NOMO-1 treated with DMSO at 0.1 percent for 48 hours (cell line): Measurements from ENCODE around the gene ASB4.

ENCODE experiments used
- DNase-seq: peaks from one replicate; lab custom pipeline; 2025; ENCODE audit not compliant: unreplicated experiment; lab: John Stamatoyannopoulos, UW

ASB4 gene

GRCh38 chr7:95525503-95525902, 39.8 kb downstream of the ASB4 start:
- DNase-seq: no peak

GRCh38 chr7:95526128-95526738, 40.5 kb downstream of the ASB4 start:
- DNase-seq: no peak

DNA sequence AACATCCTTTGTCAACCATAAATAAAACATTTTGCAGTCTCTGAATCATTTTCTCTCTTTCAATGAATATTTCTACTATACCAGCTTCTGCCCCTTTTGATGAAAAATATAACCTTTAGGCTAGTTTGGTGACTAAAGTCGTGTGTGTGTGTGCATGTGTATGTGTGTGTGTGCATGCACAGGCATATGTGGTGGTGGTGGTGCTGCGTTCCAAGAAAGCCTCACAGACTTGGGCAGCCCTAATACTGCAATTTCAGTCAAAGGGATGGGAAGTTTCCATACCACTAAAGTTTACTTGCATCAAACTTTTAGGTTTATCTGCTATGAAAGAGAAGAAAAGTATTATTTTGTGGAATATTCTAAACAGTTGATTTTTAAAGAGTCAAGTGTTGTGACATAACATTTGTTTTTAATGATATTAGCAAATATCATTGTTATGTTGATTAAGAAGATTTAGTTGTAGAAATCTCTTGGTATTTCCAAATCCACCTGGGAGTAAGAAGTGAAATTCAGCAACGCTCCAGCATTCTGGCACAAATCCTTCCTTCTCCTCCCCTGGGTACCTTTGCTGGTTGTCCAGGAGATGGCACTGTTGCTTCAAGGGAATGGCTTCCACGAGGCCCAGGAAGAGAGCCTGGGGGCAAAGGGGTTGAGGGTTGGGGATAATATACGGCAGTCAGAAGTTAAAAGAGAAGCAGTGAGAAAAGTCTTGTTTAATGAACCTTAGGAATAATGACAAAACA, 41.5 kb downstream of the ASB4 start:
- DNase-seq: peak; percentile 65

- DNase-seq: no peak
These were observed 42.1 kb downstream of the ASB4 start for GRCh38 chr7:95527776-95528250.

DNA sequence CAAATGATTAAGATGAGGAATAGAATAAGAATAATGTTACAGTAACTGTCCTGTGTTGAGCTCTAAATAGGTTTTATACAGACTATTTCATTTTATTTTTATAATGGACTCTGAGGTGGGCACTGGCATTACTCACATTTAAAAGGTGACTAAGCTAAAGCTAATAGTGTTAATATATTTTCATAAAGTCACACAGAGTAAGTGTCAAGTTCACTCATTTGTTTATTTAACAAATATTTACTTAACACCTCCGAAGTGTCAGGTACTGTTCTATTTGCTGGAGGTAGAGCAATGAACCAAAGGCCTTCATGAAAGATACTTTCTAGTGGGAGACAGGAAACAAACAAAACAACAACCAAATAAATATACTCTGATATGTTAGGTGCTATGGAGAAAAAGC, 44.0 kb downstream of the ASB4 start:
- no peak for DNase-seq

GRCh38 chr7:95530881-95531280, 45.1 kb downstream of the ASB4 start:
- DNase-seq: no peak

DNA sequence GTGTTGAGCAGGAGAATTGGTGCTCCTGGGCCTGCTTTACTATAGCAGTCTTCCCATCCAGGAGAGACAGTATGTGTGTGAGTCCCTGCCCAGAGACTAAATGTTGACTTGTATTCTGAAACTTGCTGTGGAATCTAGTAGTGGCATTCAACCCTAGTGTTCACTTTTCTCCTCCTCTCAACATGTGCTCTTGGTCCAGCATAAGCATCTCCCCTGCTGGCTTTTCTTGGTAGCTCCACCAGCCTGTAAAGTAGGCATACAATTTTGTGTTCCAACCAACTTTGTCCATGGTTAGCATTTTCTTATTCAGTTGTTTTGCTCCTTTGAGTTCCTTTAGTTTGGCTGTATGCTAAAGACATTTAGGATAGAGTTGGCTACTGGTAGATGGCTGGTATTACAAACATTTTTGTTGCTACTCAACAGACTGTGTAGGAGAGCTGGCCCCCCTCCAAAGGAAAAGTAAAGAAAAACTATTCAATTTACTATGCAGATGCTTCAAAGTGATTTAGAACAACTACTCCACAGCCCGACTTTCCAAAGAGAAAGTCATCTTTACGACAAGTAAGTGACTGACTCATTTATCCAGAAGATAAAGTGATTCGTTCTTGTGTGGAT, 46.0 kb downstream of the ASB4 start:
- DNase-seq: no peak

DNA sequence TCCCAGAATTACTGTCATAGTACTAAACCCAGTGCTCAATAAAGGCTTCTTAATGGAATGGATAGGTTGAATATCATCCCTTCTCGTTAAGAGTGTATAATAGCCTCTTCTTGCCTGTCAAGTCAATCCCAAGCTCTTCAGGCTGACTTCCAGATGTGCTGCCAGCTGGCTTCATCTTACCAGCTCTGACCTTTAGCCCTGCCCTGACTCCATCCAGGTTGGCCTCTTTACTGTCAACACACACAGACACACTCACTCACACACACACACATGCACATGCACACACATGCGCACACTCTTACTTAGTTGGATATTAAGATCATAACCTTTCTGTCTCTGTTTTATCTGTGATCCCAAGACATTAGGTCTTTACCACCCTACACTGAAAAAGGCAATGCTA, 49.1 kb downstream of the ASB4 start:
- no peak for DNase-seq

- no peak for DNase-seq
These were observed 49.9 kb downstream of the ASB4 start for GRCh38 chr7:95535662-95536061.

DNA sequence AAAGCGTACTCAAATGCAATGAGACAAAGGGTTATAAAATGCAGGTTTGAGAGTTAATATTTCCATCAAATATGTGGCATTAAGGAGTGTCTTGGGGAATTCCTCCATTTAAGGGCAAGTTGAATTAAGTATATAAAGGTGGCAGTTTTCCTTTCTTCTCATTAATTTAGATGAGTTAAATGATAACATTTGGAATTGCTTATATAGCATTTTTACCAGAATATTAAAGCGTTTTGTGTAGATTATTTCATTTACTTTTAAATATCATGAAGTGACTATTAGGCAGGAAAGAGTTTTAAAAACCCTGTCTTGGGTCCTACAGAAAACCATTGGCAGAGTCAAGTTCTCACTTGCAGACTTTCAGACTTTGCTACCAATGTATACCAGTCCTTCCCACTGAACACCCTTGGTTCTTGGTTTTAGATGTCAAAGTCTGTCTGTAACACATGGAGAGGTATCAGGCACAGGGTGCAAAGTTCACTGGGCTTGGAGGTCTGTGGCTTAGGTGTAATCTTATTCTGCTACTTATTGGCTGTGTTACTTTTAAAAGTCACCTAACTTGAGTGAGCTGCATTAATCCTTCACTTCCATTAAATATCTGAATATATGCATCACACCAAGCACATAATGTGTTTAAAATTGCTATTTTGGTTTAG, 51.0 kb downstream of the ASB4 start:
- DNase-seq: no peak

DNA sequence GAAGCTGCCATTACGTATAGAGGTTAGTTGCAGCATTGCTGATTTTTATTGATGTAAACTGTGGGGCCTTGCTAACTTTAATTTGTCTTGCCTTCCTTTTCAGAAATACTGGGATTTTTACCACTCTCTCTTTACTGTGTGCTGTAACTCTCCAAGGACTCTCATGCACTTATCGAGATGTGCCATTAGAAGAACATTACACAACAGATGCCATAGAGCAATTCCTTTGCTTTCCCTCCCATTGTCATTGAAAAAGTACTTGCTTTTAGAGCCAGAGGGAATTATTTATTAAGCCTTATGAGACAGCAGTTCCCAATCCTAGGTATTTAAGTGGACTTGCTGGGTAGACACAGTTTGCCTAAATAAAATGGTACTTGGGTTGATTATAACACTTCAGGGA, 51.7 kb downstream of the ASB4 start:
- no peak for DNase-seq

DNA sequence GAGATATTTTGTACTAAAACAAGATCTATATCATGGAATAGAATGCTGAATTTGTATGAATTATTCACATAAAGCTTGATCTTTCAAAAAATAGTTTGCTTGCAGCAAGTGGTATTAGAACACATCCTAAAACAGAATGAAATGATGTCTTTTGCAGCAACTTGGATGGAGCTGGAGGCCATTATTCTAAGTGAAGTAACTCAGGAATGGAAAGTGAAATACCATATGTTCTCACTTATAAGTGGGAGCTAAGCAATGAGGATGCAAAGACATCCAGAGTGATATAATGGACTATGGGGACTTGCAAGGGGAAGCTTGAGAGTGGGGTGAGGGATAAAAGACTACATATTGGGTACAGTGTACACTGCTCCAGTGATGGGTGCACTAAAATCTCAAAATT, 53.7 kb downstream of the ASB4 start:
- DNase-seq: no peak

DNA sequence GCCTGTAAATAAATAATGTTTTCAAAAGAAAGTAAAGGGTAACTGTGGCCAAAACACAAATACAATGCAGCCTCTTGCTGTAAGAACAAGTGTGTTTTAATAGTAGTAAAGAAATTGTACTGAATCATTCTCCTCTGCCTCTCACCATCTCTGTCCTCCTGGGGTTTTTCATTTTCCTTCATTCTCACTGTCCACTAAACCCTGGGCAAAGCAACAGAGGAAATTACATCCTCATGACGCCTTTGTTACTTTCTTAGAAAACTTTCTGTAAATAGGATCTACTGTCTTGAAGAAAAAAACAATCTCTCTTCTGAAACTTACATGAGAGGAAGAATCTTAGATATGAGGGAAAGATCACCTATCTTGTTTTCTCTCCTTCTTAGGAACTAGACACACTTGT, 54.6 kb downstream of the ASB4 start:
- DNase-seq: no peak

GRCh38 chr7:95543312-95543711, 57.6 kb downstream of the ASB4 start:
- no peak for DNase-seq

GRCh38 chr7:95544171-95544570, 58.4 kb downstream of the ASB4 start:
- no peak for DNase-seq

DNA sequence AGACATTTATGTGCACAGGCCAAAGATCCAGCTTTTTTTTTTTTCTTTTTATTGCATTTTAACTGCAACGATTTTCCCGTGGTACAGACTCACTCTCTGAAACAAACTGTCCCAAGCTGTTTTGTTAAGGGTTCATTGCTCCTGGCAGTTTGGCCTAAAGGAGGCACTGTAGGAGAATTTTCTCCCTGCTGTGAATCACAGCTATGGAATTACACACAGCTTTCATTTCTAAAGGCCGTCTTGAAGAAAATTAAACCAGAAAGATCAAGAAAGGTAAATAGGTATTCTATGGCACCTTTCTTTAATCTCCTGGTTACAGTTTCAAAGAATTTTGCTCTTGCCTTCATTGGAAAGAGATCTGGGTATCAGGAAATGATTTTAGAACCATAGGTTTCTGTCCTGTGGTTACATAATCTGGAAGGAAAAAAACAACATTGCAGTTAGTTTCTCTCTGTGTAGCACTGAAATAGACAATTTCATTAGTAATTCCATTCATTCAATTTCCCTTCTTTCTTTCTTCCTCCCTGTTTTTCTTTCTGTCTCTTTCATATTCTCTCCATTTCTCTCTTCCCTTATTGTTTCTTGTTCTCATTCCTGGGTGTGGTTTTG, 59.4 kb downstream of the ASB4 start:
- peak; percentile 52 for DNase-seq

- DNase-seq: no peak
These were observed 59.9 kb downstream of the ASB4 start for GRCh38 chr7:95545673-95546072.

GRCh38 chr7:95546647-95547046, 60.9 kb downstream of the ASB4 start:
- DNase-seq: no peak

DNA sequence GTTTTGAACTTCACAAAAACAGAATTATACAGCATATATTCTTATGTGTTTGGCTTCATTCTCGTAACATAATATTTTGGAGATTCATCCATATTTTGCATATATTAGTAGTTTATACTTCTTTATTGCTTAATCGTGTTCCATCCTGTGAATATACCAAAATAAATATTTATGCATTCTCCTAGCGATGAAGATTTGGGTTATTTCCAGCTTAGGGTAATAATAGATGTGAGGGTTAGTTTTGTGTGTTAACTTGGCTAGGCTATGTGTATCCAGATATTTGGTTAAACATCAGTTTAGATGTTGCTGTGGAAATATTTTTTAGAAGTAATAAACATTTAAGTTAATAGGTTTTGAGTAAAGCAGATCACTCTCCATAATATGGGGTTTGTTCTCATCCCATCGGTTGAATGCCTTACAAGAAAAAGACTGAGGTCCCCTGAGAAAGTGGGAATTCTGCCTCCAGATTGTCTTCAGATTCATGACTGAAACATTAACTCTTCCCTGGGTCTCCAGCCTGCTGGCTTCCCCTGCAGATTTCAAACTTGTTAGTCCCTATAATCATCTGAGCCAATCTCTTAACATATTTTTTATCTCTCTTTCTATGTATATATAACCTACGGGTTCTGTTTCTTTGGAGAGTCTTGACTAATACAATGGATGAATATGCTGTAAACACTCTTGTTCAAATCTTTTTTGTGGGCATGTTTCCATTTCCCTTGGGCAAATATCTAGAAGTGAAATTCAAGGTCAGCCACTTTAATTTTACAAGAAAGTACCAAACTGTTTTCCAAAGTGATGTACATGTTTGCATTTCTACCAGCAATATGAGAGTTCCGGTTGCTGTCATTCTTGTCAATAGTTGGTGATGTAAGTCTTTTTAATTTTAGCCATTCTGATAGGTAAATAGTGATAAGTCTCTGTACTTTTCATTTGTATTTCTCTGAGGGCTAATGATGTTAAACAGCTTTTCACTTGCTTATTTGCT, 61.9 kb downstream of the ASB4 start:
- DNase-seq: no peak

- no peak for DNase-seq
These were observed 64.2 kb downstream of the ASB4 start for GRCh38 chr7:95549818-95550529.
